Ectodermal cell (in vitro differentiated cells): ENCODE data around the gene ZER1.

ENCODE experiments used
- H3K27ac ChIP-seq: 2 replicates; pipeline ENCODE4 v1.7.0; 2013; ENCODE audit warnings: mild to moderate bottlenecking, low read depth, low read length; ENCODE audit not compliant: insufficient read depth, poor library complexity, severe bottlenecking
- H3K27me3 ChIP-seq: 2 replicates; pipeline ENCODE4 v1.7.0; 2013; ENCODE audit warnings: mild to moderate bottlenecking, low read length; ENCODE audit not compliant: insufficient read depth, control insufficient read depth, poor library complexity, severe bottlenecking
- H3K36me3 ChIP-seq: one replicate; pipeline ENCODE4 v1.7.0; 2013; ENCODE audit warnings: low read length; ENCODE audit not compliant: control insufficient read depth, insufficient read depth
- H3K4me1 ChIP-seq: one replicate; pipeline ENCODE4 v1.7.0; 2013; ENCODE audit warnings: low read length; ENCODE audit not compliant: control insufficient read depth, insufficient read depth
- H3K4me3 ChIP-seq: 2 replicates; pipeline ENCODE4 v1.7.0; 2013; ENCODE audit warnings: low read depth, low read length, control low read depth; ENCODE audit not compliant: insufficient read depth
- H3K9me3 ChIP-seq: 2 replicates; pipeline ENCODE4 v1.7.0; 2013; ENCODE audit warnings: mild to moderate bottlenecking, low read length, moderate library complexity; ENCODE audit not compliant: control insufficient read depth
- WGBS, 2 experiments: methylation state at CpG; one replicate each; pipeline ENCODE4 v1.1.7; 2013; ENCODE audit warnings: missing lambda C conversion rate in 2 of 2; 5-methylcytosine and 5-hydroxymethylcytosine counted together

The ZER1 gene

DNA sequence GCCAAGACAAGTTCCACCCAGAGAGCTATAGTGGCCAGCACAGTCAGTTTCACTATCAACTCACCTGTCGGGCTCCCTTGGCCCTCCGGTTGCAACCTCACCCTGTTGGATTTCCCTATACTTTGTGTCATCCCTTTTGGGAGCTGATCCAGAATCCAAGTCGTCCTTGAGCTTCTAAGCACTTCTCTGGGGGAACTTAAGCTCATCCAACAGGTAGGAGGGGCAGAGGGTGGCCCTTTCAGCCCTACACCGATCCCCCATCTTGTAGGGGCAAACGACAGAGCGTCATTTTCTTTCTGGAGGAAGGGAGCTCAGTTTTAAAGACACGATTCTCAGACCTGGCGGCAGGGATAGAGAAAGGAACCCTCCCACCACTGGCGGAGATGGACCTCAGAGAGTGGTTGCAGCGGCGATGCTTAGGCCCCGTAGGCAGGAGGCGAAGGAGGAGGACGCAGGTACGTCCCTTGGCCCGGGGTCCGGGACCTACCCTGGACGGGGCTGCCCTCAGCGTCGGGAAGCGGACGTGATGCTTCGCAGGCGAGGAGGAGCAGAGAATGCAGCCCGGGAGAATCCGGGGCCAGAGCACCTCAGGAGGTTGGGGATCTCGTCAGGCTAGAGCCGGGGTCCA lies 519 bp downstream of the ZER1 start:
- H3K27me3 ChIP-seq: no peaks in the 10 kb centered on the region
- peak overlapping the region; percentile 85 for H3K4me3 ChIP-seq
- WGBS, 2 experiments: 4% methylated on average over 28 of the region's 28 CpGs
- no peaks in the 10 kb centered on the region for H3K36me3 ChIP-seq
- peaks cover 5% of the 10 kb centered on the region for H3K4me1 ChIP-seq
- H3K9me3 ChIP-seq: no peaks in the 10 kb centered on the region
- peak overlapping the region; percentile 77 for H3K27ac ChIP-seq

DNA sequence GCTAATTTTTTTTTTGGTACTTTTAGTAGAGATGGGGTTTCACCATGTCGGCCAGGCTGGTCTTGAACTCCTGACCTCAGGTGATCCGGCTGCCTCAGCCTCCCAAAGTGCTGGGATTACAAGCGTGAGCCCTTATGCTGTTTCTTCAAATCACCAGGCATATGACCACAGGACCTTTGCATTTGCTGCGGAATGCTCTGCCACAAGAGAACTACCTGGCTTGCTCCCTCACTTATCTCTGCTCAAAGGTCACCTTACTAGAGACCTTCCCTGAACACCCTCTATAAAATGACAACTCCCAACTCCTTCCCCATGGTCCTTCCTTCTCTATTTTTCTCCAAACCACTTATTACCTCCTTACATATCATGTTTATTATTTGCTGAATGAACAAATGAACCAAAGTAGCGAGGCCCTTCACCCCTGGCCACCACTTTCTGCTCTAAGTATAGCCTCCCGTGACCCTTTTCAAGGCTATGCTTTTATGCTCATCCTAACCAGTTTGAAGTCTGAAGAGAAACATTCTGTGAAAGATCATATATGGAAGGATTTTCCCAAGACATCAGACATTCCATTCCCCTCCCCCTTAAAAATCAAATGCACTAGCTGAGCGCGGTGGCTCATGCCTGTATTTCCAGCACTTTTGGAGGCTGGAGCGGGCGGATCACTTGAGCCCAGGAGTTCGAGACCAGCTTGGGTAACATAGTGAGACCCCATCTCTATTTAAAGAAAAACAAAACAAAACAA lies 1.3 kb downstream of the ZER1 start:
- no peak overlapping the region for H3K27ac ChIP-seq
- peaks cover 5% of the 10 kb centered on the region for H3K4me1 ChIP-seq
- peak overlapping the region; percentile 85 for H3K4me3 ChIP-seq
- H3K36me3 ChIP-seq: no peaks in the 10 kb centered on the region
- no peaks in the 10 kb centered on the region for H3K9me3 ChIP-seq
- H3K27me3 ChIP-seq: no peaks in the 10 kb centered on the region
- 86 to 89% methylated on average over 11 of the region's 11 CpGs for WGBS, 2 experiments

DNA sequence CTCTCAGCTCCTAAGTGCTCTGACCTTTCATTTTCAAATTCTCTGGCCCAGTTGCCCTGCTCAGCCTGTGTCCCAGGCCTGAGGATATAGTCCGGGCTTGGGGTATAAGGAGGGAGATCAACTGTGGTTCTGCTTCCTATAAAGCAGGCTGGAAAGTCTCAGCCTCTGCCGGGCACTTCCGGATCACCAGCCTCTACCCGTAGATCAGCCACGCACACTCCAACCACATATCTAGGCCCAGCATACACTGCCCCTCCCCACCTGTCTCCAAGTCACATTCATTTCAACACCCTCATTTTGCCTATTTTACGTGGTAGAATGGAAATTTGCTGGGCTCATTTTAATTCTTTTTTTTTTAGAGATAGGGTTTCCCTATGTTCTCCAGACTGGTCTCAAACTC lies 3.1 kb downstream of the ZER1 start:
- WGBS, 2 experiments: 94 to 96% methylated on average over 6 of the region's 6 CpGs
- Histone ChIP-seq H3K36me3 (no peaks in the 10 kb centered on the region), H3K27ac (no peak overlapping the region), H3K27me3 (no peaks in the 10 kb centered on the region), H3K9me3 (no peaks in the 10 kb centered on the region), H3K4me1 (peaks cover 5% of the 10 kb centered on the region), H3K4me3 (no peak overlapping the region)

DNA sequence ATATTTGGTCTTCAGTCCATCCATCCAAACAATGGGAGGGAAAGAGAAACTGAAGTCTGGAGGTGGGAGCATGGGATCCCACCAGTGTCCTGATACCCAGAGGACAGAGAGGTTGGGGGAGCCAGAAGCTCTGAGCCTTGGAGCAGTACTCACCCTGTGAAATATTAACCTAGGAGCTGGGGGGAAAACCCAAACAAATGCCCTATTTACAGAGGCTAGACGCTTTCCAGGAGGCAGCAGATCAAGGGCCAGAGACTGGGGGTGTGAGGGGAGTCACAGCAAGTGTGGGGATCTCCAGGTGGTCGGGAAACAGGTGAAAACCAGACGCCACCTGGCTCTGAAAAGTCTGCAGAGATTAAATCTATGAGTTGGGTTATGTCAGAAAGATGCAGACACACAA lies 6.2 kb downstream of the ZER1 start:
- H3K9me3 ChIP-seq: no peaks in the 10 kb centered on the region
- H3K27ac ChIP-seq: no peak overlapping the region
- H3K36me3 ChIP-seq: no peaks in the 10 kb centered on the region
- 92 to 93% methylated on average over 3 of the region's 3 CpGs for WGBS, 2 experiments
- no peaks in the 10 kb centered on the region for H3K4me1 ChIP-seq
- no peak overlapping the region for H3K4me3 ChIP-seq
- no peaks in the 10 kb centered on the region for H3K27me3 ChIP-seq

DNA sequence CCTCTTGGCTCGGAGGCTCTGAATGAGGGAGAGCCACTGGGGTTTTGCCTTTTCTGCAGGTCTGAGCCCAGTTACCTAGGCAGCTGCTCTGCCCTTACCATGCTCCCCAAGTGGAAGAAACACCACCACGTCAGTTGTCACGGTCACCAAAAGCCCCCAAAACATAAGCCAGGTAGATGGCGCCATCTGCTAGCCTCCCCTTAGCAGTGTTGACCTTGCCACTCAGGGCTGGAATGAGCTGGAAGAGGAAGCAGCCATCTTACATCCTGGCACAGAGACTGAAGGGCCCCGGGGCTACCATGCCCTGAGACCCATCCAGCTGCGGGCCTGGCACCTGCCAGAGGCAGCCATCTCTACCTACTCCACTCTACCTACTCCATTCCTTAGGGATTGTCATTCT lies 7.4 kb downstream of the ZER1 start:
- Histone ChIP-seq H3K27ac (no peak overlapping the region), H3K4me3 (no peak overlapping the region), H3K4me1 (no peaks in the 10 kb centered on the region), H3K36me3 (no peaks in the 10 kb centered on the region), H3K9me3 (no peaks in the 10 kb centered on the region), H3K27me3 (no peaks in the 10 kb centered on the region)
- 89 to 91% methylated on average over 6 of the region's 6 CpGs for WGBS, 2 experiments

DNA sequence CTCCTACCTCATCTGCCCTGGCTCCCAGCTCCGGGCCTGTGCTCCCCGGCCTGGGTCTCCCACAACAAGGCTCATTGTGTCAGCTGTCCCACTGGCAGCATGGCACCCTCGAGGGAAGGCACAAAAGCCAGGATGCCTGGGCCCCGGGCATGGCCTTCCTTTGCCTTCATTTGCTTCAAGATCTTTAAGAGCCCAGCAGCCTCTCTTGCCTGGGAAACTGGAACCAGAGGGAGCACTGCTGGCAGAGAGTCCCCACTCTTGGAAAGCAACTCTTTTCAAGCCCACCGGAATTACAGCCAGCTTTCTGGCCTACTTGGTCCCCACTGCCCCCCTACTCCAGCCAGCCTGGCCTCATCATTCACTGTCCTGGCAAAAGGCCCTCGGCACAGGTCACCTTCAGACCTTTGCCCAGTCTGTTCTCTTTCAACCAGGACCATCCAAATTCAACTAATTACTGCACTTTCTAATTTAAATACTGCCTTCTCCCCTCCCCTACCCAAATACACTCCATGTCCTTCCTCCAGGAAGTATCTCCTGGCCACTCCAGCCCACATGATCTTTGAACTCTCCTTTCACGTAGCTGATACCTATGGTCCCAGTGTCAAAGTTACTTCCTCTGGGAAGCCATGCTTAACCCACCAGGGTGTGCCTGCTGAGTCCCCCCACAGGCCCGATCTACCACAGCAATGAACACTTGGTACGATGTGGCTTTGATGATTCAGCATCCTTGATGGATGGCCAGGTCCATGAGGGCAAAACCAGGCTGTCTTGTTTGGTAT lies 8.9 kb downstream of the ZER1 start:
- Histone ChIP-seq H3K36me3 (no peaks in the 10 kb centered on the region), H3K9me3 (no peaks in the 10 kb centered on the region), H3K4me3 (no peak overlapping the region), H3K27me3 (no peaks in the 10 kb centered on the region), H3K27ac (no peak overlapping the region), H3K4me1 (no peaks in the 10 kb centered on the region)
- WGBS, 2 experiments: 91 to 93% methylated on average over 9 of the region's 9 CpGs

DNA sequence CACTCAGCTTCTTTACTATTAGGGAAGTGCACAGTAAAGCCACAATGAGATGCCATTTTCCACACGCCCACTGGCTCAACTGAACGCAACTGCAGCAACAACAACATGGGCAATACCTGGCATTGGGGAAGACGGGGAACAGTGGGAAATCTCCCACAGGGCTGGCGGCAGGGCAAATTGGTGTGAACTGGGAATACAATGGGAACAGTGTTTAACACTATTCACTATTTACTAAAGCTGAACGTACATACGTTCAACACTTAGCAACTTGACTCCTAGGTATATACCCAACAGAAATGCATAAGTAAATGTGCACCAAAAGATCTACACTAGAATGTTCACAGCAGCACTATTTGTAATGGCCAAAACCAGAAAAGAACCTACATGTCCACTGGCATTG lies 14.1 kb downstream of the ZER1 start:
- no peak overlapping the region for H3K4me3 ChIP-seq
- WGBS, 2 experiments: 86 to 93% methylated on average over 6 of the region's 6 CpGs

DNA sequence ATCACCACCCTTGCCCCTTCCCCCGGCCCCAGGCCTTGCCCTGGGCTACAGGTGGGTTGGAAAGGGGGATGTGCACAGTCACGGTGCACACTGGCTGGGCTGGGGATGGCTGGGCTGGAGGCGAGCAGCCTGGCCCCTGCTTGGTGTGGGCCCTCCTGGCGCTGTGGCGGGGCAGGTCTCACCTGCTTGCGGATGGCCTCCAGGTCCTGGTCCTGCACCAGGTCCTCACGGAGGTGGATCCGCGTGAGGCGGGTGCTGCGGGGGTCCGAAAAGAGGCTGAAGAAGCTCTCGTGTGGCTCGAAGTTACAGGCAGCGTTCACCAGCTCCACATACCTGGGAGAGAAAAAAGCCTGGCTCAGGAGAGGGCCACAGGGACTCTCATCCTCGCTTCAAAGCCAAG lies 18.1 kb downstream of the ZER1 start:
- WGBS, 2 experiments: 93 to 96% methylated on average over 16 of the region's 16 CpGs
- no peaks in the 10 kb centered on the region for H3K27me3 ChIP-seq
- H3K36me3 ChIP-seq: peaks cover 5% of the 10 kb centered on the region
- no peaks in the 10 kb centered on the region for H3K9me3 ChIP-seq
- no peak overlapping the region for H3K4me3 ChIP-seq
- H3K4me1 ChIP-seq: no peaks in the 10 kb centered on the region
- H3K27ac ChIP-seq: no peak overlapping the region

More for the DNA sequence above, 14.1 kb downstream of the ZER1 start:
- no peaks in the 10 kb centered on the region for H3K9me3 ChIP-seq
- H3K36me3 ChIP-seq: peaks cover 3% of the 10 kb centered on the region
- no peaks in the 10 kb centered on the region for H3K27me3 ChIP-seq
- H3K4me1 ChIP-seq: no peaks in the 10 kb centered on the region
- H3K27ac ChIP-seq: no peak overlapping the region

DNA sequence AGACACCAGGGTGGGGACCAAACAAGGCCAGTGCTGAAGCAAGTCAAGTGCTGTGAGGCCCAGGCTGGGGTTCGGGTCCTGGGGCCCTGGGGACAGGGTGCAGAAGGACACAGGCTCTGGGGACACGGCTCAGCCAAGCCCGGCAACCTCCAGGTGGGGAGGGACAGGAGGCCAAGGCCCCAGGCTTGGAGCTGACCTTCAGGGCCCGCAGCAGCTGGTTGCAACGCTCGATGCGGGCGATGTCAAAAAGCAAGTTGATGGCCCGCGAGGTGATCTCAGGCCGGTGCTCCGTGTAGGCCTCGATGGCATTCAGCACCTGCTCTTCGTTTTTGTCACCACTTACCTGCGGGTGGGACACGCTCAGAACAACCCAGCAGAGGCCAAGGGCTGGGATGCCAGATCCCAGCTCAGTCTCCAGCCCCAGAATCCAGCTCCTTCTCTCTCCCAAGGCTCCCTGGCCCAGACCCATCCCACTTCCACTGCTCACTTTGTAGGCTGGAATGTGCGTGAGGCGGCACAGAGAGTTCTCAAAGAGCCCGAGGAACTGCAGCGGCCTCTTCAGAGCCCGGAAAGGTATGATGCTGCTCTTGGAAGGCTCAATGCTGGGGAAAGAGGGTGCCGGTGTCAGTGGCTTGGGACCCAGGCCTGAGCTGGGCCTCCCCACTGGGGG lies 20.7 kb downstream of the ZER1 start:
- Histone ChIP-seq H3K9me3 (no peaks in the 10 kb centered on the region), H3K36me3 (peaks cover 5% of the 10 kb centered on the region), H3K4me3 (no peak overlapping the region), H3K4me1 (no peaks in the 10 kb centered on the region), H3K27me3 (no peaks in the 10 kb centered on the region), H3K27ac (no peak overlapping the region)
- 94 to 96% methylated on average over 22 of the region's 22 CpGs for WGBS, 2 experiments

DNA sequence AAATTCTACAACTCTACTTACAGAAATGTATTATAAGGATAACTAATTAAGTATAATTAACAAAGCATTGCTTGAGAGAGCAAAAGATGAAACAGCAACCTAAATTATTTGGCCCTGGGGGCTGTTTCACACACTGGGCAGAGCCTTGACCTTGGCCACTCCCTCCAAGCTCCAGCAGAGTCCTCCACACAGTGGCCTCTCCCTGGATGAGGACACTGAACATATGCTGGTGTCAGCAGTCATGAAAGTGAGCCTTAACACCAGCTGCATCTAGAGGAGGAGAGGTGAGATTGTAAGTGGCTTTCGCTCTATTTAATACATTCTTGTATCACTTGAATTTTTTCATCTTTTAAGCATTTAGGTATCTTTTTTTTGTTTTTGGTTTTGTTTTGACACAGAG lies 24.5 kb downstream of the ZER1 start:
- Histone ChIP-seq H3K9me3 (no peaks in the 10 kb centered on the region), H3K27me3 (no peaks in the 10 kb centered on the region), H3K27ac (no peak overlapping the region), H3K4me1 (no peaks in the 10 kb centered on the region), H3K4me3 (no peak overlapping the region), H3K36me3 (no peaks in the 10 kb centered on the region)
- 100% methylated on average over 1 of the region's 1 CpG; no CpG with 5 or more reads in 1 of the 2 experiments for WGBS, 2 experiments
